ENCODE measurements around the gene CDH4.

The CDH4 gene

GRCh38 chr20:61830241-61830930 lies 578.3 kb downstream of the CDH4 start:
- DNase-seq (ENCODE audit: insufficient read length, low spot score), result no peak
- FAIRE-seq, result no peak

GRCh38 chr20:61830991-61831390 lies 578.9 kb downstream of the CDH4 start:
- FAIRE-seq, result no peak
- DNase-seq (ENCODE audit: insufficient read length, low spot score), result no peak
- no peak for TF ChIP-seq POLR2A (IDR thresholded peaks at IDR 0.05; ENCODE audit: low read depth, low read length)

More at GRCh38 chr20:61830241-61830930, 578.3 kb downstream of the CDH4 start:
- no peak for TF ChIP-seq POLR2A (IDR thresholded peaks at IDR 0.05; ENCODE audit: low read depth, low read length)

- no peak for DNase-seq (ENCODE audit: insufficient read length, low spot score)
- FAIRE-seq, result no peak
- no peak for TF ChIP-seq POLR2A (IDR thresholded peaks at IDR 0.05; ENCODE audit: low read depth, low read length)
Observed at GRCh38 chr20:61832181-61832580, 580.1 kb downstream of the CDH4 start.

GRCh38 chr20:61833807-61834610 lies 581.9 kb downstream of the CDH4 start:
- no peak for FAIRE-seq
- no peak for TF ChIP-seq POLR2A (IDR thresholded peaks at IDR 0.05; ENCODE audit: low read depth, low read length)
- no peak for DNase-seq (ENCODE audit: insufficient read length, low spot score)

- no peak for FAIRE-seq
- no peak for TF ChIP-seq POLR2A (IDR thresholded peaks at IDR 0.05; ENCODE audit: low read depth, low read length)
- peak; percentile 53 for DNase-seq (ENCODE audit: insufficient read length, low spot score)
Observed at GRCh38 chr20:61835301-61835700, 583.2 kb downstream of the CDH4 start.

GRCh38 chr20:61835791-61836350 lies 583.8 kb downstream of the CDH4 start:
- TF ChIP-seq POLR2A (IDR thresholded peaks at IDR 0.05; ENCODE audit: low read depth, low read length), result no peak
- FAIRE-seq (no peak), DNase-seq (ENCODE audit: insufficient read length, low spot score) (no peak)

GRCh38 chr20:61837200-61837599 lies 585.1 kb downstream of the CDH4 start:
- FAIRE-seq (no peak), DNase-seq (ENCODE audit: insufficient read length, low spot score) (no peak)
- no peak for TF ChIP-seq POLR2A (IDR thresholded peaks at IDR 0.05; ENCODE audit: low read depth, low read length)

- no peak for FAIRE-seq
- DNase-seq (ENCODE audit: insufficient read length, low spot score), result no peak
- no peak for TF ChIP-seq POLR2A (IDR thresholded peaks at IDR 0.05; ENCODE audit: low read depth, low read length)
Observed at GRCh38 chr20:61839223-61839911, 587.3 kb downstream of the CDH4 start.

- no peak for TF ChIP-seq POLR2A (IDR thresholded peaks at IDR 0.05; ENCODE audit: low read depth, low read length)
- FAIRE-seq (no peak), DNase-seq (ENCODE audit: insufficient read length, low spot score) (no peak)
Observed at GRCh38 chr20:61839912-61840778, 588.1 kb downstream of the CDH4 start.

GRCh38 chr20:61840779-61841455 lies 588.9 kb downstream of the CDH4 start:
- TF ChIP-seq POLR2A (IDR thresholded peaks at IDR 0.05; ENCODE audit: low read depth, low read length), result no peak
- no peak for FAIRE-seq
- no peak for DNase-seq (ENCODE audit: insufficient read length, low spot score)

GRCh38 chr20:61841551-61841950 lies 589.5 kb downstream of the CDH4 start:
- TF ChIP-seq POLR2A (IDR thresholded peaks at IDR 0.05; ENCODE audit: low read depth, low read length), result no peak
- no peak for DNase-seq (ENCODE audit: insufficient read length, low spot score)
- FAIRE-seq, result no peak

GRCh38 chr20:61841966-61842365 lies 589.9 kb downstream of the CDH4 start:
- TF ChIP-seq POLR2A (IDR thresholded peaks at IDR 0.05; ENCODE audit: low read depth, low read length), result no peak
- FAIRE-seq (no peak), DNase-seq (ENCODE audit: insufficient read length, low spot score) (no peak)

GRCh38 chr20:61844621-61845020 lies 592.6 kb downstream of the CDH4 start:
- DNase-seq (ENCODE audit: insufficient read length, low spot score) (no peak), FAIRE-seq (no peak)
- no peak for TF ChIP-seq POLR2A (IDR thresholded peaks at IDR 0.05; ENCODE audit: low read depth, low read length)

Data from H54 (cell line).